Kidney epithelial cell (primary cell): ENCODE data around the gene MPZL2. TPM values are rescaled to one million over a fixed set of nuclear protein-coding genes. Genes with fewer than 3 reads are reported as not detected.

Experiments
- DNase-seq: peaks from one replicate; pipeline ENCODE4 v3.0.0-alpha.2; 2010; ENCODE audit warnings: low read depth
- H3K27me3 ChIP-seq: 2 replicates; pipeline ENCODE4 v1.6.0; 2011; ENCODE audit warnings: low read length; ENCODE audit not compliant: control insufficient read depth, insufficient read depth
- H3K36me3 ChIP-seq: 2 replicates; pipeline ENCODE4 v1.5.1; 2011; ENCODE audit warnings: low read length; ENCODE audit not compliant: control insufficient read depth, insufficient read depth
- H3K4me3 ChIP-seq: 2 replicates; pipeline ENCODE4 v1.5.1; 2011; ENCODE audit warnings: low read depth, mild to moderate bottlenecking, control low read depth, low read length
- CTCF ChIP-seq: IDR thresholded peaks from 2 replicates; pipeline ENCODE4 v1.5.1; 2011; ENCODE audit warnings: mild to moderate bottlenecking, moderate library complexity, low read length, control low read depth, inconsistent platforms; ENCODE audit not compliant: insufficient read depth, poor library complexity, severe bottlenecking
- total RNA-seq: library from RNA; depleted of rRNA; stranded (reverse); fragments of >200 nt; gene quantifications from 2 replicates; pipeline ENCODE4 v1.2.3, GENCODE V29; 2015

The MPZL2 gene
- total RNA-seq, 1 donor from 2014 or later, result 13.1 TPM

- Histone ChIP-seq H3K4me3 (no peak overlapping the region), H3K27me3 (no peaks in the 10 kb centered on the region), H3K36me3 (no peaks in the 10 kb centered on the region)
- no peak for DNase-seq
- TF ChIP-seq CTCF, result no peak
These were observed 18.5 kb upstream of the MPZL2 start for GRCh38 chr11:118282606-118283005.

- TF ChIP-seq CTCF, result no peak
- Histone ChIP-seq H3K4me3 (no peak overlapping the region), H3K27me3 (no peaks in the 10 kb centered on the region), H3K36me3 (no peaks in the 10 kb centered on the region)
- no peak for DNase-seq
These were observed 17.2 kb upstream of the MPZL2 start for GRCh38 chr11:118281284-118281683.

DNA sequence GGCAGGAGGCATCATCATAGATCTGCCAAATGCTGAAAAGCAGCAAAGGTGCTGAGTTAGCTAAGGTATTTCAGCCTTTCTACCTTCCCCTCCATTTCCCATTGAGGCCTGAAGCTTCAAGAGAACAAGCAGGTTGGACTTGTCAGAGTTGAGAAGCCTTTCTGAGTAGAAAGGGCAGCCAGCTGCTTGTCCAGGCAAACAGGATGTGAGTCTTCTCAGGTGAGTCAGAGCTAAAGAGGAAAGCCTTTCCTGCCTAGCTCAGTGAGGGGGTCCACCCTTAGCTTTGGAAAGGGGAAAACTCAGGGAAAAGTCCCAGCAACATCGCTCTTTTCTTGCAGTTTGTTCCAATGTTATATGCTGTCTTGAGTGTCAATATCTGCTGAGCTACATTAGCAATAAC, 13.2 kb upstream of the MPZL2 start:
- no peak for TF ChIP-seq CTCF
- no peaks in the 10 kb centered on the region for H3K36me3 ChIP-seq
- H3K4me3 ChIP-seq, result no peak overlapping the region
- DNase-seq, result peak; percentile 63
- no peaks in the 10 kb centered on the region for H3K27me3 ChIP-seq

DNA sequence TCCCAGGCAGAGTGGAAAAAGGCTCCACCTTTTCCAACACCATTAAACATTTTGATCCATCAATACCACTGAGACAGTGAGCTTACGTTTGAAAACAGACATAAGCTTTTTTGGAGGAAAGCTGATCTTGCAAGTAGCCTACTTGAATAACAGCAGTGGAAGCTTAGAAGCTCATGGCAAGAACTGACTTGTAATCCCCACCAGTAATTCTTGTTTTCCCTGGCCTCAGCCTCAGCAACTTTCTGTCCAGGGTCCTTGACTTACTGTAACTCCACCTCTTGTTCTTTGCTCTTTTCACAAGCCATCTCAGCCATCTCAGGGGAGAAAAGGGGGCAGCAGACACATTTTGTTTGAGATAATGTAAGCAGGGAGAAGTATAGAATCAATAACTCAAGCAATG, 12.3 kb upstream of the MPZL2 start:
- TF ChIP-seq CTCF, result no peak
- Histone ChIP-seq H3K27me3 (no peaks in the 10 kb centered on the region), H3K4me3 (no peak overlapping the region), H3K36me3 (no peaks in the 10 kb centered on the region)
- no peak for DNase-seq

- Histone ChIP-seq H3K36me3 (no peaks in the 10 kb centered on the region), H3K27me3 (no peaks in the 10 kb centered on the region), H3K4me3 (no peak overlapping the region)
- TF ChIP-seq CTCF, result no peak
- no peak for DNase-seq
These were observed 11.1 kb upstream of the MPZL2 start for GRCh38 chr11:118275176-118275575.

DNA sequence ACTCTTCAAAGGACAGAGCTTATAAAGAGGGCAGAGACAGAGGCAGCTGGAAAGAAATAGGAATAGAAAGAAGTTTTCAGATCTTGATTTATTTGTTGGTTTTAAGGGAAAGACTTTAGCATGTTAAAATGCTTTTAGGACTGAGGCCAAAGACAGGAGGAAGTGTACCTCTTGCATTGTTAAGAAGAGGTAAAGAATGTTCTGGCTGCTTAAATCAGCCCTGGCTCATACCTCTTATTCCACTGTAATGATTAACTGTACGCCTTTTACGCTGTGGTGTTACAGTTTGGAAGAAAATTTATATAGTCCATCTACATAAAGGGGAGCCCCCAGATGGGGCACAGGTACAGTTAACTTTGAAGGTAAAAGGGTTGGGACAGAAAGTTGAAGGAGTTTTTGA, 10.1 kb upstream of the MPZL2 start:
- Histone ChIP-seq H3K4me3 (no peak overlapping the region), H3K27me3 (no peaks in the 10 kb centered on the region), H3K36me3 (no peaks in the 10 kb centered on the region)
- DNase-seq, result no peak
- no peak for TF ChIP-seq CTCF
